Measurements from ENCODE around the gene FAM13A. TPM values are rescaled to one million over a fixed set of nuclear protein-coding genes. Genes with fewer than 3 reads are reported as not detected.
A peak's percentile ranks its signal among the peaks of the same experiment; 100 is the strongest.
"Not testable (repeated sequence)": the region's sequence is repeated elsewhere in the genome, so short reads cannot be mapped to it uniquely, and the experiment has no call there.

Gene FAM13A
- total RNA-seq, 1 donor from 2014 or later, result 16.7 TPM

- Mint-ChIP-seq H3K27ac (ENCODE audit: unreplicated experiment) (no peak overlapping the region), H3K4me3 (ENCODE audit: unreplicated experiment) (no peak overlapping the region), H3K36me3 (ENCODE audit: low read depth, unreplicated experiment) (no peaks in the 10 kb centered on the region), H3K27me3 (ENCODE audit: unreplicated experiment) (no peaks in the 10 kb centered on the region), H3K4me1 (ENCODE audit: unreplicated experiment) (peaks cover 2% of the 10 kb centered on the region), H3K9me3 (ENCODE audit: unreplicated experiment) (no peaks in the 10 kb centered on the region)
- DNase-seq (ENCODE audit: low spot score), result no peak
- no peak for TF ChIP-seq CTCF (IDR thresholded peaks at IDR 0.05; ENCODE audit: unreplicated experiment)
These were observed 13.1 kb upstream of the FAM13A start for GRCh38 chr4:89070041-89070440.

GRCh38 chr4:89069481-89069880, 12.5 kb upstream of the FAM13A start:
- H3K27me3 Mint-ChIP-seq (ENCODE audit: unreplicated experiment), result no peaks in the 10 kb centered on the region
- no peak for TF ChIP-seq CTCF (IDR thresholded peaks at IDR 0.05; ENCODE audit: unreplicated experiment)
- no peak overlapping the region for H3K4me3 Mint-ChIP-seq (ENCODE audit: unreplicated experiment)
- H3K36me3 Mint-ChIP-seq (ENCODE audit: low read depth, unreplicated experiment), result peaks cover 4% of the 10 kb centered on the region
- H3K4me1 Mint-ChIP-seq (ENCODE audit: unreplicated experiment), result peaks cover 2% of the 10 kb centered on the region
- no peaks in the 10 kb centered on the region for H3K9me3 Mint-ChIP-seq (ENCODE audit: unreplicated experiment)
- no peak overlapping the region for H3K27ac Mint-ChIP-seq (ENCODE audit: unreplicated experiment)
- DNase-seq (ENCODE audit: low spot score), result no peak

GRCh38 chr4:89067417-89067816, 10.4 kb upstream of the FAM13A start:
- Mint-ChIP-seq H3K27ac (ENCODE audit: unreplicated experiment) (no peak overlapping the region), H3K27me3 (ENCODE audit: unreplicated experiment) (peaks cover 2% of the 10 kb centered on the region), H3K4me3 (ENCODE audit: unreplicated experiment) (no peak overlapping the region), H3K36me3 (ENCODE audit: low read depth, unreplicated experiment) (peaks cover 4% of the 10 kb centered on the region), H3K4me1 (ENCODE audit: unreplicated experiment) (peaks cover 2% of the 10 kb centered on the region), H3K9me3 (ENCODE audit: unreplicated experiment) (peaks cover 2% of the 10 kb centered on the region)
- no peak for TF ChIP-seq CTCF (IDR thresholded peaks at IDR 0.05; ENCODE audit: unreplicated experiment)
- no peak for DNase-seq (ENCODE audit: low spot score)

GRCh38 chr4:89064848-89065247, 7.9 kb upstream of the FAM13A start:
- peaks cover 4% of the 10 kb centered on the region for H3K9me3 Mint-ChIP-seq (ENCODE audit: unreplicated experiment)
- no peak for TF ChIP-seq CTCF (IDR thresholded peaks at IDR 0.05; ENCODE audit: unreplicated experiment)
- H3K27ac Mint-ChIP-seq (ENCODE audit: unreplicated experiment), result no peak overlapping the region
- H3K27me3 Mint-ChIP-seq (ENCODE audit: unreplicated experiment), result peaks cover 2% of the 10 kb centered on the region
- H3K4me1 Mint-ChIP-seq (ENCODE audit: unreplicated experiment), result peaks cover 2% of the 10 kb centered on the region
- H3K36me3 Mint-ChIP-seq (ENCODE audit: low read depth, unreplicated experiment), result peaks cover 4% of the 10 kb centered on the region
- no peak overlapping the region for H3K4me3 Mint-ChIP-seq (ENCODE audit: unreplicated experiment)
- no peak for DNase-seq (ENCODE audit: low spot score)

GRCh38 chr4:89057844-89058243, 859 bp upstream of the FAM13A start:
- peaks cover 31% of the 10 kb centered on the region for H3K4me1 Mint-ChIP-seq (ENCODE audit: unreplicated experiment)
- not testable (repeated sequence) for H3K36me3 Mint-ChIP-seq (ENCODE audit: low read depth, unreplicated experiment); H3K9me3 Mint-ChIP-seq (ENCODE audit: unreplicated experiment); H3K27me3 Mint-ChIP-seq (ENCODE audit: unreplicated experiment); DNase-seq (ENCODE audit: low spot score); H3K4me3 Mint-ChIP-seq (ENCODE audit: unreplicated experiment)
- peak overlapping the region; percentile 70 for H3K27ac Mint-ChIP-seq (ENCODE audit: unreplicated experiment)

All from endothelial cell (in vitro differentiated cells).